GM10266 (cell line): ENCODE data around the gene CLSTN2.

ENCODE experiments used
- DNase-seq: peaks from one replicate; pipeline ENCODE4 v3.0.0; 2012; ENCODE audit errors: extremely low spot score
- TF ChIP-seq, protein P1 (sequence below): IDR thresholded peaks from 2 replicates; pipeline ENCODE4 v1.5.1; 2012; ENCODE audit warnings: mild to moderate bottlenecking, low read depth; ENCODE audit not compliant: control insufficient read depth, insufficient read depth; ENCODE audit errors: missing control alignments

Gene CLSTN2

DNA sequence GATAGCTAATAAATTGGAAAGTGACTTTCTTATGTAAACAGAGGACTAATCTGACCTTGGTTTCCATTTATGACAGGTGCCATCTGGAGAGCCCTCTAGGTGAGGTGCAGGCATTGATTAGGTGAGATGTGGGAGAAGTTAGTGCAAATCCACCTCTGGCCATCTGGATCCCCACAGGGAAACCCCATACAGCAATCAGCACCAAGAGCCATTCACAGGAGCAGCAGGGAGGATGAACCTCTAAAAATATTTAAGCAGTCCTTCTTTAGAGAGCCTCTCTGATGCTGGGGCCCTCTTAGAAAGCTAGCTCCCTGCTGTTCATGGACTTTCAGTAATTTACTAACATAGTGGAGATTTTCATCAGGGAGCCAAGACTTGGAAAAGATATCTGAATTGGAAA, 69.3 kb downstream of the CLSTN2 start:
- DNase-seq, result no peak
- TF ChIP-seq, protein P1, sequence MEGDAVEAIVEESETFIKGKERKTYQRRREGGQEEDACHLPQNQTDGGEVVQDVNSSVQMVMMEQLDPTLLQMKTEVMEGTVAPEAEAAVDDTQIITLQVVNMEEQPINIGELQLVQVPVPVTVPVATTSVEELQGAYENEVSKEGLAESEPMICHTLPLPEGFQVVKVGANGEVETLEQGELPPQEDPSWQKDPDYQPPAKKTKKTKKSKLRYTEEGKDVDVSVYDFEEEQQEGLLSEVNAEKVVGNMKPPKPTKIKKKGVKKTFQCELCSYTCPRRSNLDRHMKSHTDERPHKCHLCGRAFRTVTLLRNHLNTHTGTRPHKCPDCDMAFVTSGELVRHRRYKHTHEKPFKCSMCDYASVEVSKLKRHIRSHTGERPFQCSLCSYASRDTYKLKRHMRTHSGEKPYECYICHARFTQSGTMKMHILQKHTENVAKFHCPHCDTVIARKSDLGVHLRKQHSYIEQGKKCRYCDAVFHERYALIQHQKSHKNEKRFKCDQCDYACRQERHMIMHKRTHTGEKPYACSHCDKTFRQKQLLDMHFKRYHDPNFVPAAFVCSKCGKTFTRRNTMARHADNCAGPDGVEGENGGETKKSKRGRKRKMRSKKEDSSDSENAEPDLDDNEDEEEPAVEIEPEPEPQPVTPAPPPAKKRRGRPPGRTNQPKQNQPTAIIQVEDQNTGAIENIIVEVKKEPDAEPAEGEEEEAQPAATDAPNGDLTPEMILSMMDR, result no peak

DNA sequence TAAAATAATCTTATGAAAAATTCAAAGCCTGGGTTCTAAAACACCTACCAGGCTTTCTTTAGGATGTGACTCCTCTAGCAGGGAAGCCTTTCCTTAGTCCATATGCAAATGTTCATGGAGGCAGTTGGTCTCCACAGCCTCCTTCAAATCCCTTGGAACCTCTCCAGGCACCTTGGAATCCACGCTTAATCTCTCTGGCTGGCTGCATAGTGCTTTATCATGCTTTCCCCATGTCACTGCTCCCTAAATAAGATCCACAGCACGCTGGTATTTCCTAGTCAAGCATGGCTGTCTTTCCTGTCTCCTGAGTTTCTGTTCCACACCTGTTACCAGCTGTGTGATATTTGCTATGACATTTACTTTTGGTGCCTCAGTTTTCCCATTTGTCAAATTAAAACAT, 71.3 kb downstream of the CLSTN2 start:
- TF ChIP-seq, protein P1, result no peak
- no peak for DNase-seq

DNA sequence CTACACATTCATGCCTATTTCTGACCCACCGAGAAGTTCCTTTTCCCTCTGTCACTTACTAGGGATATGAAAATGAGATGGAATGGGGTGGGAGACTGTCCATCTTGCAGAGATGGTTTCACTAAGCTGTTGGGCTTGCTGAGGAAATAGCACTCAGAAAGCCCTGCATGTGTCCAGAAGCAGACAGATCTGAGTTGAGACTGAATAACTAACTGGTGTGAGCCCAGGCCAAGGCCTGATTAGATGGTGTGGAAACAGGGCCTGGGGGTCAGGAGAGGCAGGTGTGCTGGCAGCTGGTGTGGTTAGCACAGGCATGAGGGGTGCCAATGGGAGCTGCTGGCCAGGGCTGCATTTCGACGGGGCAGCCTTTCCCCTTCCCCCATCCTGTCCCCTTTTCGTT, 72.1 kb downstream of the CLSTN2 start:
- no peak for DNase-seq
- TF ChIP-seq, protein P1, result no peak

DNA sequence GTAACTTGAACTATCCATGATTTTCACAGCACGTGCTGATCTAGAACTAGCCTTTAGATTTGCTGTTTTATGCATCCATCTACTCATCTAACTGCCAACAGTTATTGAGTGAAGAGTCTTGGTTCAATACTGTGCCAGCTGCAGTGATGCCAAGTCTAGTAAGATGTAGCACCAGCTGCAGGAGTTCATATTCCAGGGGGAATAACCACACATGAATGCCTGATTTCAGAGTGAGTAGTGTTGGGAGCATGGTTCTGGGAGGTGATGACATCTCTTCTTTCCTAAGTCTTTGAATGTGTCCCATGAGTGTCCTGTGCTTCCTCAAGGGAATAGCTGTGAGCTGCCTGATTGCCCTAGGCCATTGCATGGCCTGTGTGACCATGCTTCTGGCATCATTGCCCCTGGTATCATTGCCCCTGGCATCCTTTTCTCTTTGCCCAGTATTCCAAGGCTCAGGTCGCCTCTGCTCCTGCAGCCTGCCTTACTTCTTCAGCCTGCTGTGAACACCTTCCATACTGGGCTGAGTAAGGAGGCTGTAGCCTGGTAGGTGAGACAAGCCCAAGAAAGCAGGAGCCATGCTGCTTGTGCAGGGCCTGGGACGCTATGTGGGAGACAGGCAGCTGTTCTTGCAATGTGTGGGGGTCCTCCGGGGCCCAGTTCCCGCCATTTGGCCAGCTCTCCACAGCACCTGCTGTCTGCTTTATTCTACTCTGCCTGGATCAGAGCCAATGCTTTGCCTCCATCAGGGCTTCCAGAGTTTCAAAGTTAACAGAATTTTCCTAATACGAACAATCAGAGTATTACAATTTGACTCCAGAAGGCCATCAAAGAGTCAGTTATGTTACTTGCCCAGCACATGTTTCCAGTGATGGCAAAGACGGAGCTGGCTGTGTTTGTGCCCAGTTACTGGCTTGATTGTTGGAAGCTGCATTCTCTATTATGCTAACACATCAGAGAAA, 73.2 kb downstream of the CLSTN2 start:
- TF ChIP-seq, protein P1, result no peak
- DNase-seq, result no peak

DNA sequence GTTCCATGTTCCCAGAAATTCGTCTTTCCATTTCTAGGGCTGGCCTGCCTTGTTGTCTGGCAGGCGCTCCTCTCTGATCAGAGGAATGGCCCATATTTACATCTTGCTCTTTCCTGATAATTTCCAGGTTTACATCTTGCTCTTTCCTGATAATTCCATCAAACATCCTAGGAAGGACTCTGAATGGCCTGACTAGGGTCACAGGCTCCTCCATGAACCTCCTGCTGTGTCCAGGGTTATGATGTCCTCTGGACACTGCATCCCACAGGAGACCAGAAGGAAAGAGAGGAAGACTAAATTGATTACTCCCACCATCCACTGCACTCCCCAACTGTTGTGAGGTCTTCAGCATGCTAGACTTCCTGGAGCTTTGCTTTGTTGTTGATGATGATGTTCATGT, 75.4 kb downstream of the CLSTN2 start:
- DNase-seq, result no peak
- TF ChIP-seq, protein P1, result no peak

DNA sequence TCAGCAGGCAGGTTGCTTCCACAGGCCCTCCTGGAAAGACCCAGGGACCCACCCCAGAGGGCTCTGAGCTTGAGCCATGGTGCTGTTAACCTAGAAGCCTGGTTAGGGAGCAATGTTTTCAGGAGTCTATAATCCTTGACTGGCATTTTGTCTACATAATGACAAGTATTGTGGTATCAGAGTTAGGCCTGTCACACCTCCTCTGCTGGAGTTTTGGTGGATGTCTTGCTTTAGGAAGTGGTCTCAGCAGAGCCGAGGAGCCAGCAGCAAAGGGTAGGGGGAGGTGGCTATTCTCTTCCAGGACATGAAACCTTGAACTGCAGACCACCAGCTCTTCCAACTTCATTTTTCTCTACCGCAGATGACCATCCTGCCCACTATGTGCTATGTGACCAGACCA, 76.1 kb downstream of the CLSTN2 start:
- no peak for DNase-seq

More for the DNA sequence above, 76.1 kb downstream of the CLSTN2 start:
- TF ChIP-seq, protein P1, result no peak
